A172 (cell line): ENCODE data around the gene SAMD9. TPM values are rescaled to one million over a fixed set of nuclear protein-coding genes. Genes with fewer than 3 reads are reported as not detected.
"Not testable (repeated sequence)": the region's sequence is repeated elsewhere in the genome, so short reads cannot be mapped to it uniquely, and the experiment has no call there.

Experiments used
- DNase-seq: peaks from one replicate; pipeline ENCODE4 v3.0.0-alpha.2; 2015; ENCODE audit warnings: low spot score
- total RNA-seq: library from RNA; depleted of rRNA; stranded (reverse); fragments of >200 nt; shearing (Covaris generic); gene quantifications from 2 replicates; pipeline ENCODE4 v1.2.3, GENCODE V29; 2014

SAMD9 gene
- total RNA-seq, 1 experiment from 2014 or later, result 24.1 TPM

DNA sequence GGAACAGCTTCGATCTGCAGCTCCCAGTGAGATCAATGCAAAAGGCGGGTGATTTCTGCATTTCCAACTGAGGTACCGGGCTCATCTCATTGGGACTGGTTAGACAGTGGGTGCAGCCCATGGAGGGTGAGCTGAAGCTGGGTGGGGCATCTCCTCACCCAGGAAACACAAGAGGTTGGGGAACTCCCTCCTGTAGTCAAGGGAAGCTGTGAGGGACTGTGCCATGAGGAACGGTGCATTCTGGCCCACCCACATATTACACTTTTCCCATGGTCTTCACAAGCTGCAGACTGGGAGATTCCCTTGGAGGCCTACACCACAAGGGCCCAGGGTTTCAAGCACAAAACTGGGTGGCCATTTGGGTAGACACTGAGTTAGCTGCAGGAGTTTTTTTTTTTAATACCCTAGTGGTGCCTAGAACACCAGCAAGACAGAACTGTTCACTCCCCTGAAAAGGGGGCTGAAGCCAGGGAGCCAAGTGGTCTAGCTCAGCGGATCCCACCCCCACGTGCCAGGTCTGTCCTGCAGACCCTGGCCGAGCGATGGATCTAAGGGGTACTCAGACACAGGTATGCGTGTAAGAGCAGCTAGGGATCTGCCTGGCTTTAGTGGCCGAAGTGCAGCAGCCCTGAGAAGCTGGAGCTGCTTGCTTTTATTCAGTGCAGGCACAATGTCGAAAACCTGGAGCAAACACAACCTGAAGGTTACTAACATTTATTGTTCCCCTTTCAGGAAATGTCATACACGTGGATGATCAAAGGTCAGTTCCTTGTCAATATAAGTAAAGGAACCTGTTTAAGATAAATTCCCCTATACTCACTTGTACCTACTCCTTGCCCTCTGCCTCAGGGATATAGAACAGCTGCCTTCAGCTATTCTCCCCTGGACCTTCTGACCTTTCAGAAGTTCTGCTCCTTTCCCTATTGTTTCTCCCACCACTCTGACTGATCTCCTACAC lies 3.1 kb upstream of the SAMD9 start:
- no peak for DNase-seq

GRCh38 chr7:93119191-93119905 lies 1.6 kb upstream of the SAMD9 start:
- DNase-seq, result peak; percentile 56

DNA sequence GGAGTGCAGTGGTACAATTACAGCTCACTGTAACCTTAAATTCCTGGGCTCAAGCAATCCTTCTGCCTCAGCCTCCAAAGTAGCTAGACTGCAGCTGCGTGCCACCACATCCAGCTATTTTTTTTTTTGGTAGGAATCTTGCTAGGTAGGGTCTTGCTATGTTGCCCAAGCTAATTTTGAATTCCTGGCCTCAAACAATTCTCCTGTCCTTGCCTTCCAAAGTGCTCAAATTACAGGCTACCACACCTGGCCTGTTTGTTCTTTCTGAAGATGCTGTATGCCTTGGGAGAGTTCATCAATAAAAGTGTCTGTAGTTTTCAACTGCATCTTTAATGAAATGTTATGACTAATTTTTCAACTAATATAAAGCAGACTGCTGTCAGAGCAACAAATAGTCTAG lies 452 bp downstream of the SAMD9 start:
- no peak for DNase-seq

- DNase-seq, result peak; percentile 76
Observed at GRCh38 chr7:93115796-93116195, 2.0 kb downstream of the SAMD9 start.

GRCh38 chr7:93108003-93108402 lies 9.8 kb downstream of the SAMD9 start:
- DNase-seq, result no peak

DNA sequence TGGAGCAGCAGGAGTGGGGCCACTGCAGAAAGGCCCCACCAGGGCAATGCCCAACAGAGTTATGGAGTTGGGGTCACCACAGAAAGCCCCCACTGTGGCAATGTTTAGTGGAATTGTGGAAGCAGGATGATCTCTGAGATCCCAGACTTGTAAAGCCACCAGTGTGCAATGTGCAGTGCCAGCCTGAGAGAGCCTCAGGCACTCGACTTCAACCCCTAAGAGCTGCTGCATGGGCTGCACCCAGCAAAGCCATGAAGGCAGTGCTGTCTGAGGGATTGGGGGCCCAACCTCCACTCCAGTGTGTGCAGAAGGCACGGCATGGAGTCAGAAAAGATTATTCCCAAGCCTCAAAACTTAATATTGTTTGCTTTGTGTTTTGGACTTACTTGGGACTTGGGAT lies 20.4 kb downstream of the SAMD9 start:
- DNase-seq, result no peak

GRCh38 chr7:93092757-93093370 lies 24.9 kb downstream of the SAMD9 start:
- peak; percentile 5 for DNase-seq

GRCh38 chr7:93073357-93073756 lies 44.4 kb downstream of the SAMD9 start:
- DNase-seq, result not testable (repeated sequence)

DNA sequence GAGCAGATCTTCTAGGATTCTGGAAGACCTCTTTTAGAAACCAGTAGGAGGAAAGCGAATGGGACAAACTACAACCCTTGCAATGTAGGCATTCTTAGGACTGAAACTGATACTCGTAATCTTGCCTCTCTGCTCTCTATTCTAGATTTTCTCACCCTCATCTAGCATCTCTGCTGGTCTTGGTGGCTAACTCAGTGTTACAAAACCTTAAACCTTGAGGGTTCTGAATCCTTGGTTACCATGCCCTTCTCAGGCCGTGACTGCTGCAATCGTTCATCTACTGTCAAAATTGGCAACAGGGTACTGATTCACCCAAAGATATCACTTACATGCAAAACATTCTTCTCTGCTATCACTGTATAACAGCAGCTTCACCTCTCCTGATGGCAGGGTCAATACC lies 55.2 kb downstream of the SAMD9 start:
- no peak for DNase-seq

GRCh38 chr7:93060865-93061264 lies 56.9 kb downstream of the SAMD9 start:
- no peak for DNase-seq

GRCh38 chr7:93060025-93060424 lies 57.8 kb downstream of the SAMD9 start:
- no peak for DNase-seq

DNA sequence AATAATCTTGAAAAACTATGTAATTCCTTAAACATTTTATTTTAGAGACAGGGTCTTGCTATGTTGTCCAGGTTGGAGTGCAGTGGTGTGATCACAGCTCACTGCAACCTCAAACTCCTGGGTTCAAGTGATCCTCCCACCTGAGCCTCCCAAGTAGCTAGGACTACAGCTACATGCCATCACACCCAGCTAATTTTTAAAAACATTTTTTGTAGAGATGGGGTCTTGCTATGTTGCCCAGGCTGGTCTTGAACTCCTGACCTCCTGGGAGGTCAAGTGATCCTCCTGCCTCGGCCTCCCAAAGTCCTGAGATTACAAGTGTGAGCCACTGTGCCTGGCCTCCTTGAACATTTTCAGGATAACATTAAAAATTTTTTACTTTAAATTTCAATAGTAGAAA lies 61.2 kb downstream of the SAMD9 start:
- DNase-seq, result not testable (repeated sequence)

GRCh38 chr7:93055543-93056107 lies 62.2 kb downstream of the SAMD9 start:
- peak; percentile 30 for DNase-seq

GRCh38 chr7:93054975-93055374 lies 62.8 kb downstream of the SAMD9 start:
- no peak for DNase-seq

GRCh38 chr7:93053949-93054943 lies 63.5 kb downstream of the SAMD9 start:
- DNase-seq, result no peak

DNA sequence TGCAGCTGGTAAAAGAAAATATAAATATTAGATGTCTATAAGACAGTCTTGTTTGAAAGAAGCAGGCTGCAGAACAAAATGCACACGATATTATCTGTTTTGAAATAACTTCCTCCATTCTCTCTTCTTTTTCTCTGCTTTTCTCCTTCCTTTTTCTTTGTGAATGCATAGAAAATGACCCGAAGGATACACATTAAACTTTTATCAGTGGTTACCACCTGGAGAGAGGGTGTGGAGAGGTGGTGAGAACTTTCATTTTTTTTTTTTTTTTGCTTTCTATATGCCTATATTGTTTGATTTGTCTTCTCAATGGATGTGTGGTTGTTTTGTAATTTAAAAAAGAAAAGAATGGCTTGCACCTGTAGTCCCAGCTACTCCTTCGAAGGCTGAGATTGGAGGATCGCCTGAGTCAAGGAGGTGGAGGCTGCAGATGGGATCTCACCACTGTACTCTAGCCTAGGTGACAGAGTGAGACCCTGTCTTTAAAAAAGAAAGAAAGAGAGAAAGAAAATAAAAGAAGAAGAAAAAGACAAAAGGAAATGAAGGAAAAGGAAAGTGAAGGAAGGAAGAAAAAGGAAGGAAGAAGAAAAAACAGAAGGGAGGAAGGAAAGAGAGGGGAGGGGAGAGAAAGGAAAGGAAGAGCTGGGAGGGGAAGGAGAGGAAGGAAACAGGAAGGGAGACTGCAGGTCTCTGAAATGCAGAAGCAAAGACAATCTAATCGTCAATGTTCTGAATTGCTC lies 64.4 kb downstream of the SAMD9 start:
- no peak for DNase-seq

DNA sequence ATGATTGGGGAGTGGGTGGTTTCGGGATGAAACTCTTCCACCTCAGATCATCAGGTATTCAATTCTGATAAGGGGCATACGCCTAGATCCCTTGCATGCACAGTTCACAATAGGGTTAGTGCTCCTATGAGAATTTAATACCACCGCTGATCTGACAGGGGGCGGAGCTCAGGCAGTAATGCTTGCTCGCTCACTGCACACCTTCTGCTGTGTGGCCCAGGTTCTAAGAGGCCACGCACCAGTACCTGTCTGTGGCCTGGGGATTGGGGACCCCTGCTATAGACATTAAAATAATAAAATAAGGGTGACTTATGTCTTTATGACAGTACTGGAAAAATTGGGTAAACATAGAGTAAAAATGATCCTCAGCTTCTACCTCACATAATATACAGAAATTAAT lies 66.1 kb downstream of the SAMD9 start:
- DNase-seq, result no peak
